ENCODE results near the gene CLDN4. TPM values are rescaled to one million over a fixed set of nuclear protein-coding genes. Genes with fewer than 3 reads are reported as not detected.
A peak's percentile ranks its signal among the peaks of the same experiment; 100 is the strongest.

Gene CLDN4
- total and polyA plus RNA-seq, 9 of the 15 experiments (the other 6 are each of a cell fraction or from before 2014, with no cell fraction given): 0.05 to 0.60 (median 0.06) TPM; not detected in 3

DNA sequence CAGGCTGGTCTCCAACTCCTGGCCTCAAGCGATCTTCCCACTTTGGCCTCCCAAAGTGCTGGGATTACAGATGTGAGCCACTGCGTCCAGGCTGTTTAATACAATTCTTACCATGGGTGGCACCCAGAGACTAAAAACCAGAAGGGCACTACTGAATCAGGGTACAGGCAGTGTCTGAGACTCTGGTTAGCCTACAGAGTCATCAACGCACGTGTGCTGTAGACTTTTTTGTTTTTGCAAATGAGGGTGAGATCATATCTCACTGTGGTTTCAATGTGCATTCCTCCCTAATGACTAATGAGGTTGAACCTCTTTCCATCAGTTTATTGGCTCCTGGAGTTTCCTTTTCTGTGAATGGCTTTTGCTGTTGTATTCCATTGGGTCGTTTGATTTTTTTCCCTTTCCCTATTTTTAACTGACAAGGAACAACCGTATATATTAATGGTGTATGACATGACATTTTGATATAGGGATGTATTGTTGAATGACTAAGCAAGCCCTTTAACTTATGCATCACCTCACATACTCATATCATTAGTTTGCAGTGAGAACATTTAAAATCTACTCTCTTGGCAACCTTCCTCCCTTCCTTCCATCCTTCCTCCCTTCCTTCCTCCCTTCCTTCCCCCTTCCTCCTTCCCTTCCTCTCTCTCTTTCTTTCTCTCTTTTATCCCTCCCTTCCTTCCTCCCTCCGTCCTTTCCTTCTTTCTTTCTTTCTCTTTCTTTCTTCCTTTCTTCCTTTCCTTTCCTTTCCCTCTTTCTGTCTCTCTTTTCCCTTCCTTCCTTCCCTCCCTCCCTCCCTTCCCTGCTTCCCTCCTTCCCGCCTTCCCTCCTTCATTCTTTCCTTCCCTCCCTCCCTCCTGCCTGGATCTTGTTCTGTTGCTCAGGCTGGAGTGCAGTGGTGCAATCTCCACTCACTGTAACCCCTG lies 20.9 kb downstream of the CLDN4 start (continued):
- no peak for TF ChIP-seq ZBTB40 (IDR thresholded peaks at IDR 0.05)
- no peak for TF ChIP-seq ZBTB40 (CRISPR knock-in tag; IDR thresholded peaks at IDR 0.05)
- no peak for TF ChIP-seq SAFB (IDR thresholded peaks at IDR 0.05; ENCODE audit: borderline replicate concordance, low read depth, low read length)
- TF ChIP-seq, protein P1, sequence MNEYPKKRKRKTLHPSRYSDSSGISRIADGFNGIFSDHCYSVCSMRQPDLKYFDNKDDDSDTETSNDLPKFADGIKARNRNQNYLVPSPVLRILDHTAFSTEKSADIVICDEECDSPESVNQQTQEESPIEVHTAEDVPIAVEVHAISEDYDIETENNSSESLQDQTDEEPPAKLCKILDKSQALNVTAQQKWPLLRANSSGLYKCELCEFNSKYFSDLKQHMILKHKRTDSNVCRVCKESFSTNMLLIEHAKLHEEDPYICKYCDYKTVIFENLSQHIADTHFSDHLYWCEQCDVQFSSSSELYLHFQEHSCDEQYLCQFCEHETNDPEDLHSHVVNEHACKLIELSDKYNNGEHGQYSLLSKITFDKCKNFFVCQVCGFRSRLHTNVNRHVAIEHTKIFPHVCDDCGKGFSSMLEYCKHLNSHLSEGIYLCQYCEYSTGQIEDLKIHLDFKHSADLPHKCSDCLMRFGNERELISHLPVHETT (CRISPR knock-in tag; conservative IDR thresholded peaks at IDR 0.05 in 1 of 2, IDR thresholded peaks at IDR 0.05 in 1 of 2): peak in 1 of 2 experiments; percentile 35; a peak in 1 of 4 replicates
- TF ChIP-seq JUND (IDR thresholded peaks at IDR 0.05; ENCODE audit: borderline replicate concordance, low read depth, low read length): peak; percentile 98
- peak; percentile 99 for TF ChIP-seq JUND (tag; IDR thresholded peaks at IDR 0.05; ENCODE audit: borderline replicate concordance, low read depth, low read length)
- TF ChIP-seq TBP (optimal IDR thresholded peaks at IDR 0.05; ENCODE audit: low read depth, low read length): peak; percentile 26
- peak; percentile 81 for TF ChIP-seq ZNF316 (IDR thresholded peaks at IDR 0.05)
- no peak for TF ChIP-seq DMBX1 (CRISPR knock-in tag; IDR thresholded peaks at IDR 0.05; ENCODE audit: borderline replicate concordance)
- TF ChIP-seq MIER1 (IDR thresholded peaks at IDR 0.05; ENCODE audit: low read depth): no peak
- TF ChIP-seq SETDB1 (IDR thresholded peaks at IDR 0.05; ENCODE audit: low read length): no peak
- TF ChIP-seq, protein P2, sequence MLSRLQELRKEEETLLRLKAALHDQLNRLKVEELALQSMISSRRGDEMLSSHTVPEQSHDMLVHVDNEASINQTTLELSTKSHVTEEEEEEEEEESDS (CRISPR knock-in tag; IDR thresholded peaks at IDR 0.05): no peak
- no peak for TF ChIP-seq KLF1 (tag; IDR thresholded peaks at IDR 0.05)
- TF ChIP-seq NUFIP1 (IDR thresholded peaks at IDR 0.05; ENCODE audit: partially characterized antibody): no peak
- TF ChIP-seq ARHGAP35 (IDR thresholded peaks at IDR 0.05; ENCODE audit: partially characterized antibody): no peak
- TF ChIP-seq COPS2 (conservative IDR thresholded peaks at IDR 0.05): no peak
- no peak for TF ChIP-seq SPI1 (IDR thresholded peaks at IDR 0.05; ENCODE audit: borderline replicate concordance, low read depth, low read length)

All from K562 (cell line).